Glutamatergic neuron (in vitro differentiated cells): ENCODE results near the gene TNFRSF19. TPM values are rescaled to one million over a fixed set of nuclear protein-coding genes. Genes with fewer than 3 reads are reported as not detected.

Experiments used
- DNase-seq: peaks from one replicate; pipeline ENCODE4 v3.0.0; 2022
- H3K27ac Mint-ChIP-seq: one replicate; pipeline ENCODE4 v1.8.0; 2020; ENCODE audit warnings: mild to moderate bottlenecking, mixed read lengths, inconsistent platforms; ENCODE audit not compliant: unreplicated experiment
- H3K27me3 Mint-ChIP-seq: one replicate; pipeline ENCODE4 v1.8.0; 2020; ENCODE audit warnings: mild to moderate bottlenecking, moderate library complexity, mixed read lengths, inconsistent platforms; ENCODE audit not compliant: unreplicated experiment
- H3K36me3 Mint-ChIP-seq: one replicate; pipeline ENCODE4 v1.8.0; 2020; ENCODE audit warnings: mild to moderate bottlenecking, mixed read lengths, inconsistent platforms; ENCODE audit not compliant: unreplicated experiment
- H3K4me1 Mint-ChIP-seq: one replicate; pipeline ENCODE4 v1.8.0; 2020; ENCODE audit warnings: mild to moderate bottlenecking, low read depth, mixed read lengths, inconsistent platforms; ENCODE audit not compliant: unreplicated experiment
- H3K4me3 Mint-ChIP-seq: one replicate; pipeline ENCODE4 v1.8.0; 2020; ENCODE audit warnings: mild to moderate bottlenecking, mixed read lengths, inconsistent platforms; ENCODE audit not compliant: unreplicated experiment
- H3K9me3 Mint-ChIP-seq: one replicate; pipeline ENCODE4 v1.8.0; 2020; ENCODE audit warnings: mild to moderate bottlenecking, moderate library complexity, mixed read lengths, inconsistent platforms; ENCODE audit not compliant: unreplicated experiment
- total RNA-seq: library from RNA; stranded (reverse); fragmentation: NEBNext Ultra II Directional; extraction: Animal tissue kit (Norgen Biotek cat#: 25700); gene quantifications from one replicate; pipeline ENCODE4 v1.2.1, GENCODE V29; 2021; ENCODE audit not compliant: unreplicated experiment
- TF ChIP-seq, protein P1 (sequence below): fragments of 200-600 bp; sonication (generic); IDR thresholded peaks from one replicate; pipeline ENCODE4 v1.5.0; 2021; ENCODE audit not compliant: partially characterized antibody, unreplicated experiment

Gene TNFRSF19
- total RNA-seq, 1 donor from 2014 or later = 188 TPM

- TF ChIP-seq, protein P1, sequence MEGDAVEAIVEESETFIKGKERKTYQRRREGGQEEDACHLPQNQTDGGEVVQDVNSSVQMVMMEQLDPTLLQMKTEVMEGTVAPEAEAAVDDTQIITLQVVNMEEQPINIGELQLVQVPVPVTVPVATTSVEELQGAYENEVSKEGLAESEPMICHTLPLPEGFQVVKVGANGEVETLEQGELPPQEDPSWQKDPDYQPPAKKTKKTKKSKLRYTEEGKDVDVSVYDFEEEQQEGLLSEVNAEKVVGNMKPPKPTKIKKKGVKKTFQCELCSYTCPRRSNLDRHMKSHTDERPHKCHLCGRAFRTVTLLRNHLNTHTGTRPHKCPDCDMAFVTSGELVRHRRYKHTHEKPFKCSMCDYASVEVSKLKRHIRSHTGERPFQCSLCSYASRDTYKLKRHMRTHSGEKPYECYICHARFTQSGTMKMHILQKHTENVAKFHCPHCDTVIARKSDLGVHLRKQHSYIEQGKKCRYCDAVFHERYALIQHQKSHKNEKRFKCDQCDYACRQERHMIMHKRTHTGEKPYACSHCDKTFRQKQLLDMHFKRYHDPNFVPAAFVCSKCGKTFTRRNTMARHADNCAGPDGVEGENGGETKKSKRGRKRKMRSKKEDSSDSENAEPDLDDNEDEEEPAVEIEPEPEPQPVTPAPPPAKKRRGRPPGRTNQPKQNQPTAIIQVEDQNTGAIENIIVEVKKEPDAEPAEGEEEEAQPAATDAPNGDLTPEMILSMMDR = no peak
- peaks cover 4% of the 10 kb centered on the region for H3K36me3 Mint-ChIP-seq
- H3K4me3 Mint-ChIP-seq = peak overlapping the region; percentile 60
- H3K4me1 Mint-ChIP-seq = peaks cover 59% of the 10 kb centered on the region
- H3K9me3 Mint-ChIP-seq = peaks cover 21% of the 10 kb centered on the region
- no peak for DNase-seq
- peak overlapping the region; percentile 80 for H3K27ac Mint-ChIP-seq
- peaks cover 23% of the 10 kb centered on the region for H3K27me3 Mint-ChIP-seq
Measured at GRCh38 chr13:23654111-23655110, 84.2 kb downstream of the TNFRSF19 start.

DNA sequence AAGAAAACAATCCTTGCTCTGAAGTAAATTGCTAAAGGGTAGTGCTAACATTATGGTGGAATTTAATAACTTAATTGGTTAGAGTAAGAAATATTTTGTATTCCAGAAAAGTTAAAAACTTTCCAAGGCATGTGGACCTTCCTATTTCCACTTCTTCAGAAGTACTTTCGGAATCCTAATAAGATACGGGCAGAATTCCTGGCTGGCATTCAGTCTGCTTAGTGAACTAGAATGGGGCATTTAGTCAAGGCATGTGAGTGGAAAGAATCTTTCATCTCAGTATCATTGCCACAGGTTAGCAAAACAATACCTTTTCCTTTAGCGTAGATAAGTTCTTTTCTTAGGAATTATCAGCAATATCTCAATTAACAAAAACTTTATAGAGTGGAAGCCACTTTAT, 85.1 kb downstream of the TNFRSF19 start:
- TF ChIP-seq, protein P1 = no peak
- Mint-ChIP-seq H3K9me3 (peaks cover 21% of the 10 kb centered on the region), H3K27ac (no peak overlapping the region), H3K27me3 (peaks cover 23% of the 10 kb centered on the region), H3K4me3 (no peak overlapping the region), H3K4me1 (peaks cover 55% of the 10 kb centered on the region), H3K36me3 (no peaks in the 10 kb centered on the region)
- no peak for DNase-seq

DNA sequence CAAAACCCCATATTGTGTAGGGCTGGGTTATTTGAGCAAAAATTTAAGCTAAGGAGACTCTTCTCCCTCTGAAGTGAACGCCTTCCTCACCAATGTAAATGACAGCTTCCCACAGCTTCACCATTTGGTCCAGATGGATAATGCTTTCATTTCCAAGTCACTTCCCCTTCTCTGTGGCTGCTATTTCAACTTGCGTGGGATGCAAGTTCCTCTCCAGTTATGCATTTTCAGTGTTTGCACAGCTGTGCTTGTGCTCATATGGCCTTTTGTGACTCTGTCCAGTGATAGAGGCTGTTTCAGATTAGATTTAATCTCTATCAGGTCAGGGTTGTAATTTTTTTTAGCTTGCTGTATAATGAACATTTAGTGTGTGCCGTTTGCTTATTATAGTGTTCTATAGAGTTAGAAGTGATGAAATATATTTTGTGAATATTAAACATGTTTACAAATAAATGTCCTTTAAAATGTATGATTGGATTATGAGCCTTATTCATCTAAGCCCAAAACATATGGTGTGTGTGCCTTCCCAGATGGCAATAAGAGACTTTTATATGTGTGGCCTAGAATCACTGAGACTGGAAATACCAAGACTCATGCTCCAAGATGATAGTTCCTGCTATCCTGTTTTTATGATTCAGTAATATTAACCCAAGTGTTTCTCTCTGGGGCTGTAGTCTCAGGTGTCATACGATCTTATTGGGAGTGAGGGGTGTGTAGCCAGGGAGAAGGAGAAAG, 86.6 kb downstream of the TNFRSF19 start:
- TF ChIP-seq, protein P1 = no peak
- peak overlapping the region; percentile 31 for H3K4me3 Mint-ChIP-seq
- H3K36me3 Mint-ChIP-seq = peaks cover 9% of the 10 kb centered on the region
- H3K9me3 Mint-ChIP-seq = peaks cover 23% of the 10 kb centered on the region
- H3K27ac Mint-ChIP-seq = peak overlapping the region; percentile 83
- DNase-seq = no peak
- H3K27me3 Mint-ChIP-seq = peaks cover 24% of the 10 kb centered on the region
- H3K4me1 Mint-ChIP-seq = peaks cover 51% of the 10 kb centered on the region

DNA sequence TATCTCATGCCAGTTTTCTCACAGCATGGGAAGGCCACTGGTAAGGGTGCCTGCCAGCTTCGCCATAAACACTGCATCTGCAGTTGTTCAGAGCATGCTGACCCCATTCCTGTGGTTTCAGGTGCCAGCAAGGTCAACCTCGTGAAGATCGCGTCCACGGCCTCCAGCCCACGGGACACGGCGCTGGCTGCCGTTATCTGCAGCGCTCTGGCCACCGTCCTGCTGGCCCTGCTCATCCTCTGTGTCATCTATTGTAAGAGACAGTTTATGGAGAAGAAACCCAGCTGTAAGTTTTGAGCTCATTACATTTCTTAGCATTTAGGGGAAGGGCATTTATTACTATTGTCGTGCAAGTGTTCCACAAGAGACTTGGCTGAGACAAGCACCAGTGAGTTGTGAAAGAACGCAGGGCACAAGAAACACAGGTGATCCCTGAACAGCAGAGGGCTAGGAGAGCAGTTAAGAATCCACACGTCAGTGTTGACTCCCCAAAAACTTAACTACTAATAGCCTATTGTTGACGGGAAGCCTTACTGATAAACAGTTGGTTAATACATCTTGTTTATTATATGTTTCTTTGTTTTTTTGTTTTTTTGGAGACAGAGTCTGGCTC, 88.8 kb downstream of the TNFRSF19 start:
- Mint-ChIP-seq H3K9me3 (peaks cover 19% of the 10 kb centered on the region), H3K4me1 (peaks cover 38% of the 10 kb centered on the region), H3K36me3 (peaks cover 29% of the 10 kb centered on the region), H3K27me3 (peaks cover 14% of the 10 kb centered on the region), H3K27ac (peak overlapping the region; percentile 69), H3K4me3 (no peak overlapping the region)
- TF ChIP-seq, protein P1 = no peak
- DNase-seq = no peak
